WI38 (cell line): Measurements from ENCODE around the gene SFT2D1.

ENCODE experiments used
- H3K4me3 ChIP-seq: 2 replicates; pipeline ENCODE4 v1.5.1; 2011; ENCODE audit warnings: low read depth, mild to moderate bottlenecking, control low read depth, low read length
- TF ChIP-seq, protein P1 (sequence below): IDR thresholded peaks from 2 replicates; pipeline ENCODE4 v1.5.1; 2012; ENCODE audit warnings: low read depth, mild to moderate bottlenecking, control low read depth, low read length

Gene SFT2D1

GRCh38 chr6:166377721-166378120 is 35.4 kb upstream of the SFT2D1 start:
- TF ChIP-seq, protein P1, sequence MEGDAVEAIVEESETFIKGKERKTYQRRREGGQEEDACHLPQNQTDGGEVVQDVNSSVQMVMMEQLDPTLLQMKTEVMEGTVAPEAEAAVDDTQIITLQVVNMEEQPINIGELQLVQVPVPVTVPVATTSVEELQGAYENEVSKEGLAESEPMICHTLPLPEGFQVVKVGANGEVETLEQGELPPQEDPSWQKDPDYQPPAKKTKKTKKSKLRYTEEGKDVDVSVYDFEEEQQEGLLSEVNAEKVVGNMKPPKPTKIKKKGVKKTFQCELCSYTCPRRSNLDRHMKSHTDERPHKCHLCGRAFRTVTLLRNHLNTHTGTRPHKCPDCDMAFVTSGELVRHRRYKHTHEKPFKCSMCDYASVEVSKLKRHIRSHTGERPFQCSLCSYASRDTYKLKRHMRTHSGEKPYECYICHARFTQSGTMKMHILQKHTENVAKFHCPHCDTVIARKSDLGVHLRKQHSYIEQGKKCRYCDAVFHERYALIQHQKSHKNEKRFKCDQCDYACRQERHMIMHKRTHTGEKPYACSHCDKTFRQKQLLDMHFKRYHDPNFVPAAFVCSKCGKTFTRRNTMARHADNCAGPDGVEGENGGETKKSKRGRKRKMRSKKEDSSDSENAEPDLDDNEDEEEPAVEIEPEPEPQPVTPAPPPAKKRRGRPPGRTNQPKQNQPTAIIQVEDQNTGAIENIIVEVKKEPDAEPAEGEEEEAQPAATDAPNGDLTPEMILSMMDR: no peak
- no peak overlapping the region for H3K4me3 ChIP-seq

- H3K4me3 ChIP-seq: no peak overlapping the region
- TF ChIP-seq, protein P1: no peak
Measured at GRCh38 chr6:166375013-166375412, 32.7 kb upstream of the SFT2D1 start.

DNA sequence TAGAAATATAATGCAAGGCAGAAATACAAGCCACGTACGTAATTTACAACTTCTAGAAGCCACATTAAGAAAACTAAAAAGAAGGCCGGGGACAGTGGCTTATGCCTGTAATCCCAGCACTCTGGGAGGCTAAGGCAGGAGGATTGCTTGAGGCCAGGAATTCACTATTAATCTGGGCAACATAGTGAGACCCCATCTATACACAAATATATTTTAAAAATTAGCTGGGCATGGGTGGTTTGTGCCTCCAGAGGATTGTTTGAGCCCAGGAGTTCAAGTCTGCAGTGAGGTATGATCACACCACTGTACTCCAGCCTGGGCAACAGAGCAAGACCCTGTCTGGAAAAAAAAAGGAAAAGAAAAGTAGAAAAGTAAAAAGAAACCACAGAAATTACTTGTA is 28.1 kb upstream of the SFT2D1 start:
- no peak overlapping the region for H3K4me3 ChIP-seq
- TF ChIP-seq, protein P1: no peak

DNA sequence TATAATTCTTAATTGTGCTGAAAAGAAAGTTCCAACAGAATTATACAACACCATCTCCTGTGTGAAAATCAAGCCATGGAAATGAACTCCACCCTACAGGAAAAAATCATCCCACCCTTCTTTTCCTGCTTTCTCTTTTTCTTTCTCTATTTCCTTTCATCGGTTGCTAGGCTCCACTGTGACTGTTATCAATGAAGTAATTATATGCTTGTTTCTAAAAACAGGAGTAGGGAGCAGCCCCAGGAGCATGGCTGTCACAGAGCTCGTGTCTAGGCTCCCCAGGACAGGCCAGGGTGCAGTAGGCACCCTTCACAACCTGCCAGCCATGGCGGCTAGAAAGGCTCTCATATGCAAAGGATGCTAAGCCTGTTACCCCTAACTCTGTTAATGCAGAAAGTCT is 27.4 kb upstream of the SFT2D1 start:
- H3K4me3 ChIP-seq: no peak overlapping the region
- TF ChIP-seq, protein P1: no peak

- no peak overlapping the region for H3K4me3 ChIP-seq
- TF ChIP-seq, protein P1: no peak
Measured at GRCh38 chr6:166366921-166367320, 24.6 kb upstream of the SFT2D1 start.

GRCh38 chr6:166365806-166366205 is 23.5 kb upstream of the SFT2D1 start:
- TF ChIP-seq, protein P1: no peak
- H3K4me3 ChIP-seq: 0 out of 2 replicates have a peak overlapping the region, but pooled peaks have one; percentile 8

DNA sequence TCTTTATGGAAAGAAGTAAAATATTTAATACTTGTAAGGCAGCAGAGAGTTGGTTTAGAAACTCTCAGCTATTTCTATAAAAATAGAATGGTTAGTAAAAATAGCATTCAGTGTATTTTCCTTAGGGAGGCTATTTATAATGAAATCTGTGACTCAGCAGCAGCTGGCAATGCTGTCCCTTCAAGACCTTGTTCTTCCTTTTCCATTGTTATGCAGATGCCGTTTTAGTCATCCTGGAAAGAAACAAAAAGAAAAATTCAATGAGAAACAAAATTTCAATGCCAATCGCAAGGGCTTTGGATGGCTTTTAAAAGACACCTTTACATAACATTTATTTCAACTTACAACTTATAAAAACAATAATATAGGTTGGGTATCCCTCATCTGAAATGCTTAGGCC is 22.9 kb upstream of the SFT2D1 start:
- TF ChIP-seq, protein P1: no peak
- H3K4me3 ChIP-seq: no peak overlapping the region
